AG04450 (cell line): ENCODE results near the gene EIF5AL1. TPM values are rescaled to one million over a fixed set of nuclear protein-coding genes. Genes with fewer than 3 reads are reported as not detected.
A peak's percentile ranks its signal among the peaks of the same experiment; 100 is the strongest.

Experiments used
- CTCF ChIA-PET: fragments of 300-600, 350-600 bp; formaldehyde crosslinking; extraction: SDS; loops from one replicate; lab custom pipeline; 2022; ENCODE audit warnings: antibody characterized with exemption, inconsistent platforms; lab: Charles Lee
- POLR2A ChIA-PET: fragments of 350-600 bp; formaldehyde crosslinking; extraction: SDS; loops from one replicate; lab custom pipeline; 2021; ENCODE audit warnings: antibody characterized with exemption, inconsistent platforms; lab: Yijun Ruan, JAX
- DNase-seq: peaks from one replicate; pipeline ENCODE4 v3.0.0-alpha.2; 2011; ENCODE audit warnings: low read depth, low spot score
- H3K27ac ChIP-seq: one replicate; pipeline ENCODE4 v1.5.1; 2012; ENCODE audit warnings: low read depth, low read length, control low read depth
- H3K27me3 ChIP-seq: one replicate; pipeline ENCODE4 v1.6.0; 2012; ENCODE audit warnings: low read length; ENCODE audit not compliant: control insufficient read depth, insufficient read depth
- H3K4me3 ChIP-seq: 2 replicates; pipeline ENCODE4 v1.5.1; 2011; ENCODE audit warnings: mild to moderate bottlenecking, low read depth, low read length, control low read depth
- H3K9me3 ChIP-seq: 2 replicates; pipeline ENCODE4 v1.5.1; 2012; ENCODE audit warnings: low read length; ENCODE audit not compliant: control insufficient read depth, insufficient read depth
- polyA plus RNA-seq: library from polyadenylated mRNA; depleted of rRNA; stranded (reverse); fragments of >200 nt; gene quantifications from 2 replicates; pipeline ENCODE4 v1.2.3, GENCODE V29; 2011
- TF ChIP-seq, protein P1 (sequence below): IDR thresholded peaks from 2 replicates; pipeline ENCODE4 v1.5.1; 2011; ENCODE audit warnings: low read depth, low read length, control low read depth, inconsistent platforms

EIF5AL1 gene
- polyA plus RNA-seq, 1 experiment = 1.1 TPM

DNA sequence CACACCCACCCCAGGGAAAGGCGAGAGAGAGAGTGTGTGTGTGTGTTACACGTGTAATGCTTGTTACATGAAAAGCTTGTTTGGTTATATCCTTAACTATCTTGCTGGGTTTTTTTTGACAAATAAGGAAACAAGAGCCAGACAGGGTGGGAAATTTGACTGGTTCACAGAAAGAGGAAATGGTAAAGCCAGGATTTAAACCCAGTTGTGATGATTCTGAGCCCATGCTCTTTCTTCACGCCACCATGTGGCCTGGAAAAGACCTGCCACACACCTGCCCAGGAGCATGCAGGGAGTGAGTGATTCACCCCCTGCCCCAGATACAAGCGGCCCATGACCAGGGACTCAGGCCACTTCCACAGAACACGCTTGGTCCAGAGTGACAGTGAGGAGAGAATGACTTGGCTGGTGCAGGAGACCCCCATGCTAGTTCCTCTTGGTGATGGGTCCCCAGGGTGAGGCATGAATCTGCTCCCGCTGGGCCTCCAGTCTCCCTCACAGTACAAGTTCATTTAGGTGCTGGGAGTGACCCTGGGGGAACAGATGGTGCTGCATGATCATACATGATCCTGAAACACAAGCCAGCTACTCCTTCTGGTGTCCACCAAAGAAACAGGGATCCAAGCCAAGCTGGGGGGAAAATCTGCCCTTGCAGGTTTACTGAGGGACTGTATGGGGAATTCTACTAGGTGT lies 21.0 kb upstream of the EIF5AL1 start:
- Histone ChIP-seq H3K27ac (no peak overlapping the region), H3K4me3 (no peak overlapping the region), H3K9me3 (no peaks in the 10 kb centered on the region), H3K27me3 (peaks cover 3% of the 10 kb centered on the region)
- DNase-seq = no peak
- CTCF ChIA-PET = interaction anchor here (2.0 kb wide), 1 partner anchor 117 kb away, joined by 5 read pairs; no protein-coding TSS in a partner anchor
- TF ChIP-seq, protein P1, sequence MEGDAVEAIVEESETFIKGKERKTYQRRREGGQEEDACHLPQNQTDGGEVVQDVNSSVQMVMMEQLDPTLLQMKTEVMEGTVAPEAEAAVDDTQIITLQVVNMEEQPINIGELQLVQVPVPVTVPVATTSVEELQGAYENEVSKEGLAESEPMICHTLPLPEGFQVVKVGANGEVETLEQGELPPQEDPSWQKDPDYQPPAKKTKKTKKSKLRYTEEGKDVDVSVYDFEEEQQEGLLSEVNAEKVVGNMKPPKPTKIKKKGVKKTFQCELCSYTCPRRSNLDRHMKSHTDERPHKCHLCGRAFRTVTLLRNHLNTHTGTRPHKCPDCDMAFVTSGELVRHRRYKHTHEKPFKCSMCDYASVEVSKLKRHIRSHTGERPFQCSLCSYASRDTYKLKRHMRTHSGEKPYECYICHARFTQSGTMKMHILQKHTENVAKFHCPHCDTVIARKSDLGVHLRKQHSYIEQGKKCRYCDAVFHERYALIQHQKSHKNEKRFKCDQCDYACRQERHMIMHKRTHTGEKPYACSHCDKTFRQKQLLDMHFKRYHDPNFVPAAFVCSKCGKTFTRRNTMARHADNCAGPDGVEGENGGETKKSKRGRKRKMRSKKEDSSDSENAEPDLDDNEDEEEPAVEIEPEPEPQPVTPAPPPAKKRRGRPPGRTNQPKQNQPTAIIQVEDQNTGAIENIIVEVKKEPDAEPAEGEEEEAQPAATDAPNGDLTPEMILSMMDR = 0 out of 2 replicates have a peak, but pooled peaks have one; percentile 2
- POLR2A ChIA-PET = interaction anchor here (1.1 to 1.4 kb wide), 2 partner anchors 39 to 47 kb away, joined by 4 to 6 read pairs; no protein-coding TSS in a partner anchor

GRCh38 chr10:79492256-79492655 lies 20.1 kb upstream of the EIF5AL1 start:
- ChIA-PET POLR2A (no interaction called here), CTCF (interaction anchor here (2.0 kb wide), 1 partner anchor 118 kb away, joined by 5 read pairs; no protein-coding TSS in a partner anchor)
- H3K4me3 ChIP-seq = no peak overlapping the region
- no peak overlapping the region for H3K27ac ChIP-seq
- DNase-seq = no peak
- H3K9me3 ChIP-seq = no peaks in the 10 kb centered on the region
- peaks cover 3% of the 10 kb centered on the region for H3K27me3 ChIP-seq
- TF ChIP-seq, protein P1 = no peak

DNA sequence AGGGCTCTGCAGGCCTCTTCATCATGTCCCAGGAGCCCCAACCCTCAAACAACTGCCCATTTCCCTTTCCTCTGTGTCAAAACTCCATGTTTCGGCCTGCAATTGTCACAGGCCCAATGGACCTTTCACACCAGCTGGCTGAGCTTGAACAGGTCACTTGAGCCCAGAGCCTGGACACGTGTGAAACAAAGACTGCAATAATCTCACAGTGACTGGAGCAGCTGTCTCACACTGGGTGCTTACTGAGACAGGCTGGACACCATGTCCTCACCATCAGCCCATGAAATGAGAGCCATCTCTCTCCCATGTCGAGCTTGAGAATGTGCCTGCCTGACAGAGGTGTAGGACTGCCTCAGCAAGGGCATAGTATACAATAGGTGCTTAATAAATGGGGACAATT lies 19.5 kb upstream of the EIF5AL1 start:
- CTCF ChIA-PET = interaction anchor here (2.0 kb wide), 1 partner anchor 118 kb away, joined by 5 read pairs; no protein-coding TSS in a partner anchor
- no peaks in the 10 kb centered on the region for H3K9me3 ChIP-seq
- H3K4me3 ChIP-seq = no peak overlapping the region
- POLR2A ChIA-PET = no interaction called here
- peaks cover 3% of the 10 kb centered on the region for H3K27me3 ChIP-seq
- no peak overlapping the region for H3K27ac ChIP-seq
- TF ChIP-seq, protein P1 = no peak
- DNase-seq = no peak

- Histone ChIP-seq H3K4me3 (no peak overlapping the region), H3K27ac (no peak overlapping the region), H3K27me3 (peaks cover 3% of the 10 kb centered on the region), H3K9me3 (no peaks in the 10 kb centered on the region)
- TF ChIP-seq, protein P1 = no peak
- DNase-seq = no peak
- ChIA-PET POLR2A (no interaction called here), CTCF (no interaction called here)
Observed at GRCh38 chr10:79493806-79494205, 18.5 kb upstream of the EIF5AL1 start.
